Stimulated activated naive CD8-positive, alpha-beta T cell treated with anti-CD3 and anti-CD28 coated beads, Interleukin-15, amount 100 ng/mL, for 72 hours (primary cell): ENCODE results near the gene KIAA1586.
A peak's percentile ranks its signal among the peaks of the same experiment; 100 is the strongest.
"Not testable (repeated sequence)": the region's sequence is repeated elsewhere in the genome, so short reads cannot be mapped to it uniquely, and the experiment has no call there.

Source experiments
- ATAC-seq: fragments of 150-1000 bp; cut with Tn5 transposase; 2 replicates; pipeline ENCODE4 v1.10.0; 2021; ENCODE audit warnings: mild to moderate bottlenecking, moderate library complexity
- DNase-seq, 2 donors: peaks; one replicate each; pipeline ENCODE4 v3.0.0; 2021 to 2022
- H3K27ac Mint-ChIP-seq, 2 donors: one replicate each; pipeline ENCODE4 v1.8.0; 2022; ENCODE audit warnings: mild to moderate bottlenecking in 2 of 2, mixed read lengths in 2 of 2, moderate library complexity in 2 of 2
- H3K27me3 Mint-ChIP-seq: one replicate; pipeline ENCODE4 v1.8.0; 2022; ENCODE audit warnings: mixed read lengths
- H3K4me1 Mint-ChIP-seq: one replicate; pipeline ENCODE4 v1.8.0; 2022; ENCODE audit warnings: mild to moderate bottlenecking, mixed read lengths
- H3K4me3 Mint-ChIP-seq, 2 donors: one replicate each; pipeline ENCODE4 v1.8.0; 2022; ENCODE audit warnings: mild to moderate bottlenecking in 2 of 2, mixed read lengths in 2 of 2, moderate library complexity in 1 of 2
- H3K9me3 Mint-ChIP-seq, 2 donors: one replicate each; pipeline ENCODE4 v1.8.0; 2022; ENCODE audit warnings: mixed read lengths in 2 of 2

The KIAA1586 gene

GRCh38 chr6:57075092-57075491, 28.6 kb downstream of the KIAA1586 start:
- ATAC-seq (no peak), DNase-seq (no peak)
- no peaks in the 10 kb centered on the region for H3K9me3 Mint-ChIP-seq
- H3K27ac Mint-ChIP-seq = no peak overlapping the region
- no peaks in the 10 kb centered on the region for H3K27me3 Mint-ChIP-seq
- H3K4me1 Mint-ChIP-seq = no peaks in the 10 kb centered on the region
- H3K4me3 Mint-ChIP-seq = no peak overlapping the region

DNA sequence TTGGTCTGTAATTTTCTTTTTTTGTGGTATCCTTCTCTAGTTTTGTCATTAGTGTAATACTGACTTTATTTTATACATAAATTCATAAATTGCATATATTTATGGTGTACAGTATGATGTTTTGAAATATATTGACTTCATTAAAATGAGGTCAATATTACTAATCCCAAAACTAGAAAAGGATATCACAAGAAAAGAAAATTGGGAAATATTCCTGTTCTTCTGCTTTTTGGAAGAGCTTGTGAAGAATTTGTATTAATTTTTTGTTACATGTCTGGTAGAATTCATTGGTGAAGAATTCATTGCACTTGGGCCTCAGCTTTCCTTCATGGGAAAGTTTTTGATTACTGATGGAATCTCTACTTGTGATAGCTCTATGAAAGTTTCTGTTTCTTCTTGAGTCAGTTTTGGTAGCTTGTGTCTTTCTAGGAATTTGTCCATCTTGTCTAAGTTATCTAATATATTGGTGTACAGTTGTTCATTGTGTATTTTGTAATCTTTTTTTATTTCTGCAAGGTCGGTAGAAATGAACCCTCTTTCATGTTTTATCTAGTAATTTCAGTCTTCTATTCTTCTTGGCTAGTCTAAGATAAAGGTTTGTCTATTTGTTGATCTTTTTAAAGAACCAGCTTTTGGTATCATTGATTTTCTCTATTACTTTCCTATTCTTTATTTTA, 32.2 kb downstream of the KIAA1586 start:
- H3K27me3 Mint-ChIP-seq = no peaks in the 10 kb centered on the region
- no peaks in the 10 kb centered on the region for H3K9me3 Mint-ChIP-seq
- DNase-seq (no peak), ATAC-seq (no peak)
- no peaks in the 10 kb centered on the region for H3K4me1 Mint-ChIP-seq
- no peak overlapping the region for H3K4me3 Mint-ChIP-seq
- no peak overlapping the region for H3K27ac Mint-ChIP-seq

GRCh38 chr6:57085471-57085870, 39.0 kb downstream of the KIAA1586 start:
- DNase-seq = no peak
- no peak overlapping the region for H3K4me3 Mint-ChIP-seq
- no peak overlapping the region for H3K27ac Mint-ChIP-seq
- H3K4me1 Mint-ChIP-seq = peaks cover 8% of the 10 kb centered on the region
- no peak for ATAC-seq
- no peaks in the 10 kb centered on the region for H3K9me3 Mint-ChIP-seq
- H3K27me3 Mint-ChIP-seq = no peaks in the 10 kb centered on the region

- no peak for ATAC-seq
Measured at GRCh38 chr6:57086843-57087242, 40.4 kb downstream of the KIAA1586 start.

DNA sequence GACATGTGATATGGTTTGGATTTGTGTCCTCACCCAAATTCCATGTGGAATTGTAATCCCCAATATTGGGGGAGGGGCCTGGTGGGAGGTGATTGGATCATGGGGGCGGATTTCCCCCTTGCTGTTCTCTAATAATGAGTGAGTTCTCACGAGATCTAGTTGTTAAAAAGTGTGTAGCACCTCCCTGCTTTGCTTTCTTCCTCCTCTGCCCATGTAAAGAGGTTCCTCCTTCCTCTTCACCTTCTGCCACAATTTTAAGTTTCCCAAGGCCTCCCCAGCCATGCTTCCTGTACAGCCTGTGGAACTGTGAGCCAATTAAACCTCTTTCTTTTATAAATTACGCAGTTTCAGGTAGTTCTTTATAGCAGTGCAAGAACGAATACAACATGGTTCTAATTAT, 41.4 kb downstream of the KIAA1586 start:
- Mint-ChIP-seq H3K4me3 (no peak overlapping the region), H3K27me3 (no peaks in the 10 kb centered on the region), H3K9me3 (no peaks in the 10 kb centered on the region), H3K4me1 (peaks cover 27% of the 10 kb centered on the region), H3K27ac (no peak overlapping the region)
- no peak for DNase-seq
- no peak for ATAC-seq

More at GRCh38 chr6:57086843-57087242, 40.4 kb downstream of the KIAA1586 start:
- Mint-ChIP-seq H3K9me3 (no peaks in the 10 kb centered on the region), H3K4me3 (no peak overlapping the region), H3K27ac (no peak overlapping the region), H3K27me3 (no peaks in the 10 kb centered on the region), H3K4me1 (peaks cover 16% of the 10 kb centered on the region)
- DNase-seq = no peak

GRCh38 chr6:57089265-57089664, 42.8 kb downstream of the KIAA1586 start:
- H3K9me3 Mint-ChIP-seq = no peaks in the 10 kb centered on the region
- no peak for ATAC-seq
- peaks cover 37% of the 10 kb centered on the region for H3K4me1 Mint-ChIP-seq
- no peak overlapping the region for H3K27ac Mint-ChIP-seq
- no peaks in the 10 kb centered on the region for H3K27me3 Mint-ChIP-seq
- no peak for DNase-seq
- H3K4me3 Mint-ChIP-seq = peak overlapping the region; percentile 82 to 85

DNA sequence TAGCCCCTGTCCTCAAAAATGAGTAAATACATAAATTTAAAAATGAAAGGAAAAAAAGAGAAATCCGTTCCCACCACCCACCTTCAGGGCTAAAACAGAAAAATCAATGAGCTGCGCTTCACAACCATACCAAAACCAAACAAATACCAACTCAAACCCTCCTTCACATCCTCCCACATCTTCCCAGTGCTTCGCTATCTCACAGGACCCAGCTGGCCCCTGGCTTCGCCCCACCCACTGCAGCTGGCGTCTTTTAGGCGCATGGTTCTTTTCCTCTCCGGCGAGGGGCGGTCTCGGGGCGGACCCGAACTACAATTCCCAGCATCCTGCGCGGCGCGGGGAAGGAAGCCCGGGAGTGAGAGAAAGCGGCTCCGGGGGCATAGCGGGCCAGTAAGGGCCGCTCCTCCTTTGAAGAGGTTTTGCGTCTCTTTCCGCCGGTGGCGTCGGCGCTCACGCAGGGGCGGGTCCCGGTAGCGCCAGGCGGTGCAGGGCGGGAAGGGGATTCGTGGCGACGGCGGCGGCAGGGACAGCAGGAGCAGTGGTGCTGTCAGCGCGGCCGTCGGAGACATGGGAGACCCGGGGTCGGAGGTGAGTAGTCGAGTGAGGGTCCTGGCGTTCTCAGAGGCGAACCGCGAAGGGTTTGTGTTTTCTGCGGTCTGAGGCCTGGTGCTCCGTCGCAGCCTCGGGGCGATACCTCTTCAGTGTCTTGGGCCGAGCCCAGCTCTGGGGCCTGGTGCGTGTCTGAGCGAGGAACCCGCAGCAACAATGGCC, 43.4 kb downstream of the KIAA1586 start, which contains the start of gene ZNF451:
TSS of gene ZNF451 (plus strand) at position 502 of the 771 bp plus-strand sequence. CDS start at position 568, 66 bp downstream.
- Mint-ChIP-seq H3K27ac (peak within 1 kb of the TSS; percentile 83 to 99), H3K4me3 (peak within 1 kb of the TSS; percentile 82 to 85), H3K9me3 (no peaks in the 10 kb centered on the region), H3K27me3 (no peaks in the 10 kb centered on the region), H3K4me1 (peaks cover 37% of the 10 kb centered on the region)
- DNase-seq = peak; percentile 94 to 96
- ATAC-seq = peak; percentile 93

GRCh38 chr6:57090458-57091067, 44.1 kb downstream of the KIAA1586 start:
- Mint-ChIP-seq H3K4me3 (peak overlapping the region in 1 of 2 donors; percentile 82), H3K4me1 (peaks cover 39% of the 10 kb centered on the region), H3K27ac (peak overlapping the region in 1 of 2 donors; percentile 99)
- ATAC-seq = peak; percentile 19
- not testable (repeated sequence) for DNase-seq, H3K27me3 Mint-ChIP-seq, H3K9me3 Mint-ChIP-seq

GRCh38 chr6:57091375-57091774, 44.9 kb downstream of the KIAA1586 start:
- not testable (repeated sequence) for DNase-seq, ATAC-seq, H3K27me3 Mint-ChIP-seq, H3K9me3 Mint-ChIP-seq
- Mint-ChIP-seq H3K4me1 (peaks cover 43% of the 10 kb centered on the region), H3K4me3 (peak overlapping the region; percentile 76 to 86), H3K27ac (peak overlapping the region; percentile 76 to 82)

- H3K27ac Mint-ChIP-seq = no peak overlapping the region
- no peak for DNase-seq
- H3K4me3 Mint-ChIP-seq = no peak overlapping the region
- H3K9me3 Mint-ChIP-seq = no peaks in the 10 kb centered on the region
- H3K27me3 Mint-ChIP-seq = no peaks in the 10 kb centered on the region
- peaks cover 53% of the 10 kb centered on the region for H3K4me1 Mint-ChIP-seq
- ATAC-seq = no peak
Measured at GRCh38 chr6:57094689-57095088, 48.2 kb downstream of the KIAA1586 start.

DNA sequence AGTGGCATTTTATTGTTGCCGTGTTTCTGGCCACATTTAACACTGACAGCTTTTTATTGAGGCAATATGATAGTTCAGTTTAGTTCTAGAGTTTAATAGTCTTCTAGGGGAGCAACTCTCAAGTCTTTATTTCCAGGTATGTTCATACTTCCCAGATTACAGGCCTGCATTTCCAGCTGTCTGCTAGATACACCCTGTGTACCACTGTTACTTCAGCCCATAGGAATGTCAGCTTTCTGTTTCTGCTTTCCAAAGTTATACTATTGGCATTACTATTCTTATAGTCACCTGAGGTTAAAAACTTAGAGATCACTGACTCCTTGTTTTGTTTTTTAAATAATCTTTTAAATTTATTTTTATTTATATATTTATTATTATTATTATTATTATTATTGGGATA, 51.1 kb downstream of the KIAA1586 start:
- H3K4me3 Mint-ChIP-seq = no peak overlapping the region
- DNase-seq = no peak
- H3K27me3 Mint-ChIP-seq = no peaks in the 10 kb centered on the region
- no peak for ATAC-seq
- H3K4me1 Mint-ChIP-seq = peaks cover 41% of the 10 kb centered on the region
- H3K9me3 Mint-ChIP-seq = no peaks in the 10 kb centered on the region
- no peak overlapping the region for H3K27ac Mint-ChIP-seq

DNA sequence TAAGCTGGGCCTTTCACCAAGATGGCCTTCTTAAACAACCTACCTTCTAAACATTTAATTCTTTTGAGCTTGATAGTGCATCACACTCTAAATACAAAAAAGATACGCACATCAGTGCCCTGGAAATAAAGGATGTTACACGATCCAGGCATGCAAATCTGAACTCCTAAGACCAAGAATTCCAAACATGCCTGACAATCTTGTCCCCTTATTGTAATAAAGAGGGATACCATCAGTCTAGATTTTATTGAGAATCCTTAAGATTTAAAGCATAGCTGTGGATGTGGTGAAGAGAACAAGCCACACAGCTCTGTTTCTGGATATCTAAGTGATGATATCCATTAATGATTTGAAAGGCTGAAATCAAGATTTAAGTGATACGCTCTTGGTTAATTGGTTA, 56.5 kb downstream of the KIAA1586 start:
- no peak overlapping the region for H3K4me3 Mint-ChIP-seq
- no peak overlapping the region for H3K27ac Mint-ChIP-seq
- no peaks in the 10 kb centered on the region for H3K9me3 Mint-ChIP-seq
- DNase-seq (no peak), ATAC-seq (no peak)
- no peaks in the 10 kb centered on the region for H3K27me3 Mint-ChIP-seq
- peaks cover 28% of the 10 kb centered on the region for H3K4me1 Mint-ChIP-seq

GRCh38 chr6:57104336-57104735, 57.8 kb downstream of the KIAA1586 start:
- Mint-ChIP-seq H3K9me3 (no peaks in the 10 kb centered on the region), H3K4me1 (peaks cover 32% of the 10 kb centered on the region), H3K27me3 (no peaks in the 10 kb centered on the region), H3K27ac (no peak overlapping the region), H3K4me3 (no peak overlapping the region)
- no peak for ATAC-seq
- DNase-seq = no peak
